ENCODE data around the gene OR11G2. TPM values are rescaled to one million over a fixed set of nuclear protein-coding genes. Genes with fewer than 3 reads are reported as not detected.

The OR11G2 gene
- total RNA-seq, 5 donors from 2014 or later (not counting 1 experiment from before 2014, with no cell fraction given): not detected

DNA sequence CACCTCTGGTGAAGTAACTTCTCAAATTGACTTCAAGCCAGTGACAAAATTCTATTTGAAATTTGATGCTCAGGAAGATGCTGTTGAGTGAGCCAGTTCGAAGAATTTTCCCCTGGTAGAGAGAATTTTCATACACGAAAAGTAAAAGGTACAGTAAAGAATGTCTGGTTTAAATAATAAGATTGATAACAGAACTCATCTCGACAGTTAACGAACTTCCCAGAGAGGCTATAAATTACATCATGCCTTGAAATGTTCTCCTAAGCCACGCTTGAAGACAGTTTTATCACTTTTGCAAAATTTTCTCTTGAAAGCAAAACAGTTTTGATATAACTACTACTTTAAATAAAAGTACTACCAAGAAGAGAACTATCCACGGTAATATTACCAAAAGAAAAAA lies 14.4 kb upstream of the OR11G2 start:
- H3K27ac Mint-ChIP-seq: no peak overlapping the region
- CTCF ChIA-PET: no interaction called here

DNA sequence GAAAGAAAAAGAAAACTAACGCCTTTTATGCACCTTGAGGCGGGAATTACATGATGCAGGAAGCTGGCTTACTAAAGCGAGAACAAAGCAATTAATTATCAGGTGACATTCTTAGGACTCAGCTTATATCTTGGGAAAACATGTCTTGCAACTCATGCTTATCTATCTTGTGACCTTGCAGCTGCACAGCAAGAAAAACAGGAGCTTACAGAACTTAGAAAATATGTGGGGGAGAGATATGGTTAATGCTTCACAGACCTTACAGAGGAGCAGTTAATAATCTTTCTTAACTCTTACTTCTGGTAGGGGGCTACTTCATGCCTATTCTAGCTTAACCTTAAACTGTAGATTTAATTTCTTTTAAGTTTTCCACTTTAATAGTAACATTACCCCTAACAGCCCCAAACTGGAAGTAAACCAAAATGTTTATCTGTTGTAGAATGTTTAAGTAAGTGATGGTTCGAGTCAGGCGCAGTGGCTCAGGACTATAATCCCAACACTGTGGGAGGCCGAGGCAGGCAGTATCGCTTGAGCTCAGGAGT lies 13.2 kb upstream of the OR11G2 start:
- Histone ChIP-seq H3K36me3 (ENCODE audit: control insufficient read depth in 2 of 2, extremely low read depth in 1 of 2, insufficient read depth in 1 of 2, low read length in 1 of 2) (no peaks in the 10 kb centered on the region), H3K27ac (ENCODE audit: low read length) (no peak overlapping the region), H3K27me3 (replicated peaks in 1 of 2; ENCODE audit: control insufficient read depth in 2 of 2, extremely low read depth in 1 of 2, insufficient read depth in 2 of 2, low read length in 1 of 2) (peaks cover 0 to 5% of the 10 kb centered on the region in 2 experiments), H3K4me3 (ENCODE audit: control insufficient read depth in 1 of 2, extremely low read depth in 1 of 2, low read length in 1 of 2) (no peak overlapping the region), H3K9me3 (no peaks in the 10 kb centered on the region), H3K4me1 (ENCODE audit: control insufficient read depth in 1 of 2, extremely low read depth in 1 of 2, insufficient read depth in 2 of 2, low read length in 2 of 2) (no peaks in the 10 kb centered on the region)
- Mint-ChIP-seq H3K36me3 (no peaks in the 10 kb centered on the region), H3K27ac (no peak overlapping the region), H3K4me3 (no peak overlapping the region), H3K27me3 (peaks cover 5 to 14% of the 10 kb centered on the region in 2 donors), H3K4me1 (peaks cover 0 to 4% (median 0%) of the 10 kb centered on the region in 3 donors), H3K9me3 (no peaks in the 10 kb centered on the region)
- ChIA-PET POLR2A (no interaction called here), CTCF (no interaction called here)
- ATAC-seq (replicated peaks in 1 of 4) (no peak), DNase-seq (no peak)
- 62% methylated on average over 3 of the region's 7 CpGs for WGBS (ENCODE audit: insufficient coverage)

More for the DNA sequence above, 14.4 kb upstream of the OR11G2 start:
- no peak overlapping the region for H3K4me3 Mint-ChIP-seq
- no peaks in the 10 kb centered on the region for H3K36me3 Mint-ChIP-seq
- H3K9me3 Mint-ChIP-seq: no peaks in the 10 kb centered on the region
- Histone ChIP-seq H3K9me3 (no peaks in the 10 kb centered on the region), H3K27ac (ENCODE audit: low read length) (no peak overlapping the region), H3K4me3 (ENCODE audit: control insufficient read depth in 1 of 2, extremely low read depth in 1 of 2, low read length in 1 of 2) (no peak overlapping the region), H3K27me3 (replicated peaks in 1 of 2; ENCODE audit: control insufficient read depth in 2 of 2, extremely low read depth in 1 of 2, insufficient read depth in 2 of 2, low read length in 1 of 2) (peaks cover 0 to 5% of the 10 kb centered on the region in 2 experiments), H3K4me1 (ENCODE audit: control insufficient read depth in 1 of 2, extremely low read depth in 1 of 2, insufficient read depth in 2 of 2, low read length in 2 of 2) (no peaks in the 10 kb centered on the region), H3K36me3 (ENCODE audit: control insufficient read depth in 2 of 2, extremely low read depth in 1 of 2, insufficient read depth in 1 of 2, low read length in 1 of 2) (no peaks in the 10 kb centered on the region)
- no peak for ATAC-seq (replicated peaks in 1 of 4)
- no peak for DNase-seq
- H3K4me1 Mint-ChIP-seq: peaks cover 0 to 4% (median 0%) of the 10 kb centered on the region in 3 donors
- POLR2A ChIA-PET: no interaction called here
- no CpG with 5 or more reads among the region's 6 CpGs for WGBS (ENCODE audit: insufficient coverage)
- H3K27me3 Mint-ChIP-seq: peaks cover 5 to 9% of the 10 kb centered on the region in 2 donors

DNA sequence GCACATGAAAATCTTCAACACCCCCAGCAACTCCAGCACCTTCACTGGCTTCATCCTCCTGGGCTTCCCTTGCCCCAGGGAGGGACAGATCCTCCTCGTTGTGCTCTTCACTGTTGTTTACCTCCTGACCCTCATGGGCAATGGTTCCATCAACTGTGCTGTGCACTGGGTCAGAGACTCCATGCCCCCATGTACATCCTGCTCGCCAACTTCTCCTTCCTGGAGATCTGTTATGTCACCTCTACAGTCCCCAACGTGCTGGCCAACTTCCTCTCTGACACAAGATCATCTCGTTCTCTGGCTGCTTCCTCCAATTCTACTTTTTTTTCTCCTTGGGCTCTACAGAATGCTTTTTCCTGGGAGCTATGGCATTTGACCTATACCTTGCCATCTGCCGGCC lies 11.5 kb upstream of the OR11G2 start:
- Histone ChIP-seq H3K4me1 (ENCODE audit: control insufficient read depth in 1 of 2, extremely low read depth in 1 of 2, insufficient read depth in 2 of 2, low read length in 2 of 2) (no peaks in the 10 kb centered on the region), H3K4me3 (ENCODE audit: control insufficient read depth in 1 of 2, extremely low read depth in 1 of 2, low read length in 1 of 2) (no peak overlapping the region), H3K27me3 (replicated peaks in 1 of 2; ENCODE audit: control insufficient read depth in 2 of 2, extremely low read depth in 1 of 2, insufficient read depth in 2 of 2, low read length in 1 of 2) (peaks cover 0 to 5% of the 10 kb centered on the region in 2 experiments), H3K36me3 (ENCODE audit: control insufficient read depth in 2 of 2, extremely low read depth in 1 of 2, insufficient read depth in 1 of 2, low read length in 1 of 2) (no peaks in the 10 kb centered on the region), H3K27ac (ENCODE audit: low read length) (no peak overlapping the region), H3K9me3 (no peaks in the 10 kb centered on the region)
- WGBS (ENCODE audit: insufficient coverage): 21% methylated on average over 4 of the region's 5 CpGs
- H3K4me3 Mint-ChIP-seq: no peak overlapping the region
- H3K4me1 Mint-ChIP-seq: peaks cover 0 to 4% (median 0%) of the 10 kb centered on the region in 3 donors
- POLR2A ChIA-PET: no interaction called here
- H3K27me3 Mint-ChIP-seq: peaks cover 4 to 14% of the 10 kb centered on the region in 2 donors
- no peak overlapping the region for H3K27ac Mint-ChIP-seq
- H3K9me3 Mint-ChIP-seq: no peaks in the 10 kb centered on the region
- DNase-seq: no peak
- CTCF ChIA-PET: no interaction called here
- no peak for ATAC-seq (replicated peaks in 1 of 4)
- H3K36me3 Mint-ChIP-seq: no peaks in the 10 kb centered on the region

DNA sequence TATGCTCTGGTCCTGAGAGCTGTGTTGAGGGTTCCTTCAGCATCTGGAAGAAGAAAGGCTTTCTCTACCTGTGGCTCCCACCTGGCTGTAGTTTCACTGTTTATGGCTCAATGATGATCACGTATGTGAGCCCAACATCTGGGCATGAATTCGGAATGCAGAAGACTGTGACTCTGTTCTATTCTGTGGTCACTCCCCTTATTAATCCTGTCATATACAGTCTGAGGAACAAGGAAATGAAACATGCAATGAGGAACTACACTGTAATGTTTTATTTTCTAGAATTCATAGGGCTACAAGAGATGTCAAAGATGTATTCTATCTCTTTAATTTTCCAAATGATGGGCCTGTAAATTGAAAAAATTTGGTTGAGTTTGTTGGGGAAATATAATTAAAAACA lies 10.8 kb upstream of the OR11G2 start:
- no peaks in the 10 kb centered on the region for H3K36me3 Mint-ChIP-seq
- DNase-seq: no peak
- Histone ChIP-seq H3K36me3 (ENCODE audit: control insufficient read depth in 2 of 2, extremely low read depth in 1 of 2, insufficient read depth in 1 of 2, low read length in 1 of 2) (no peaks in the 10 kb centered on the region), H3K4me3 (ENCODE audit: control insufficient read depth in 1 of 2, extremely low read depth in 1 of 2, low read length in 1 of 2) (no peak overlapping the region), H3K9me3 (no peaks in the 10 kb centered on the region), H3K4me1 (ENCODE audit: control insufficient read depth in 1 of 2, extremely low read depth in 1 of 2, insufficient read depth in 2 of 2, low read length in 2 of 2) (no peaks in the 10 kb centered on the region), H3K27me3 (replicated peaks in 1 of 2; ENCODE audit: control insufficient read depth in 2 of 2, extremely low read depth in 1 of 2, insufficient read depth in 2 of 2, low read length in 1 of 2) (peaks cover 0 to 5% of the 10 kb centered on the region in 2 experiments), H3K27ac (ENCODE audit: low read length) (no peak overlapping the region)
- H3K9me3 Mint-ChIP-seq: no peaks in the 10 kb centered on the region
- no peak overlapping the region for H3K27ac Mint-ChIP-seq
- ChIA-PET POLR2A (no interaction called here), CTCF (no interaction called here)
- peaks cover 2 to 14% of the 10 kb centered on the region in 2 donors for H3K27me3 Mint-ChIP-seq
- no peak overlapping the region for H3K4me3 Mint-ChIP-seq
- no peak for ATAC-seq (replicated peaks in 1 of 4)
- peaks cover 0 to 4% (median 0%) of the 10 kb centered on the region in 3 donors for H3K4me1 Mint-ChIP-seq
- WGBS (ENCODE audit: insufficient coverage): no CpG with 5 or more reads among the region's 2 CpGs

DNA sequence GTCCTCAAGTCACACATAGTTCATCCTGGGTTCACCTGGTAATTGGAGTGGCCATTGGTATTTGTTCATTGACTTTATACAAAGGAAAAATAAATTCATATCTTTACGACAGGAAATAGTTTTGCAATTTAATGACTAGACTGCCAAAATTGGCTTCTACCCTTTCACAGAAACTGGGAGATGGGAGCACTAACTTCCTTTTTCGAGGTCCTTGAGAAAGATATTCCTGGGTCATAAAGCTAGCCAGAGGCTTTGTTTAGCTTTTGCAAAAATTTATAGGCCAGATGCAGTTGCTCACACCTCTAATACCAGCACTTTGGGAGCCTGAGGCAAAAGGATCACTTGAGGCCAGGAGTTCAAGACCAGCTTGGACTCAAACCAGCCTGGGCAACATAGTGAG lies 10.2 kb upstream of the OR11G2 start:
- Histone ChIP-seq H3K4me1 (ENCODE audit: control insufficient read depth in 1 of 2, extremely low read depth in 1 of 2, insufficient read depth in 2 of 2, low read length in 2 of 2) (no peaks in the 10 kb centered on the region), H3K4me3 (ENCODE audit: control insufficient read depth in 1 of 2, extremely low read depth in 1 of 2, low read length in 1 of 2) (no peak overlapping the region), H3K36me3 (ENCODE audit: control insufficient read depth in 2 of 2, extremely low read depth in 1 of 2, insufficient read depth in 1 of 2, low read length in 1 of 2) (no peaks in the 10 kb centered on the region), H3K27ac (ENCODE audit: low read length) (no peak overlapping the region), H3K9me3 (no peaks in the 10 kb centered on the region), H3K27me3 (replicated peaks in 1 of 2; ENCODE audit: control insufficient read depth in 2 of 2, extremely low read depth in 1 of 2, insufficient read depth in 2 of 2, low read length in 1 of 2) (peaks cover 0 to 5% of the 10 kb centered on the region in 2 experiments)
- Mint-ChIP-seq H3K4me1 (peaks cover 0 to 4% (median 0%) of the 10 kb centered on the region in 3 donors), H3K9me3 (no peaks in the 10 kb centered on the region), H3K27me3 (peaks cover 2 to 14% of the 10 kb centered on the region in 2 donors), H3K27ac (no peak overlapping the region), H3K36me3 (no peaks in the 10 kb centered on the region), H3K4me3 (no peak overlapping the region)
- POLR2A ChIA-PET: no interaction called here
- ATAC-seq (replicated peaks in 1 of 4) (no peak), DNase-seq (no peak)
- CTCF ChIA-PET: no interaction called here
- 100% methylated on average over 1 of the region's 2 CpGs for WGBS (ENCODE audit: insufficient coverage)

GRCh38 chr14:20184181-20184580 lies 6.5 kb upstream of the OR11G2 start:
- Mint-ChIP-seq H3K4me1 (peaks cover 0 to 4% (median 0%) of the 10 kb centered on the region in 3 donors), H3K27ac (no peak overlapping the region), H3K9me3 (no peaks in the 10 kb centered on the region), H3K27me3 (peaks cover 6 to 17% of the 10 kb centered on the region in 2 donors), H3K36me3 (no peaks in the 10 kb centered on the region), H3K4me3 (no peak overlapping the region)
- ATAC-seq (replicated peaks in 1 of 4): no peak
- WGBS (ENCODE audit: insufficient coverage): 63% methylated on average over 4 of the region's 5 CpGs
- Histone ChIP-seq H3K27me3 (replicated peaks in 1 of 2; ENCODE audit: control insufficient read depth in 2 of 2, extremely low read depth in 1 of 2, insufficient read depth in 2 of 2, low read length in 1 of 2) (no peaks in the 10 kb centered on the region), H3K36me3 (ENCODE audit: control insufficient read depth in 2 of 2, extremely low read depth in 1 of 2, insufficient read depth in 1 of 2, low read length in 1 of 2) (no peaks in the 10 kb centered on the region), H3K9me3 (no peaks in the 10 kb centered on the region), H3K4me3 (ENCODE audit: control insufficient read depth in 1 of 2, extremely low read depth in 1 of 2, low read length in 1 of 2) (no peak overlapping the region), H3K4me1 (ENCODE audit: control insufficient read depth in 1 of 2, extremely low read depth in 1 of 2, insufficient read depth in 2 of 2, low read length in 2 of 2) (no peaks in the 10 kb centered on the region), H3K27ac (ENCODE audit: low read length) (no peak overlapping the region)
- no peak for DNase-seq
- POLR2A ChIA-PET: no interaction called here
- CTCF ChIA-PET: interaction anchor here in 1 of 2 donors (0.6 kb wide), 1 partner anchor 25 kb away, joined by 3 read pairs; no protein-coding TSS in a partner anchor

GRCh38 chr14:20191396-20191795 lies 700 bp downstream of the OR11G2 start:
- no peaks in the 10 kb centered on the region for H3K4me1 Mint-ChIP-seq
- DNase-seq: no peak
- H3K36me3 Mint-ChIP-seq: no peaks in the 10 kb centered on the region
- no peak overlapping the region for H3K27ac Mint-ChIP-seq
- no peak for ATAC-seq (replicated peaks in 1 of 4)
- no peaks in the 10 kb centered on the region for H3K27me3 ChIP-seq (replicated peaks in 1 of 2; ENCODE audit: control insufficient read depth in 2 of 2, extremely low read depth in 1 of 2, insufficient read depth in 2 of 2, low read length in 1 of 2)
- no peak overlapping the region for H3K27ac ChIP-seq (ENCODE audit: low read length)
- no peaks in the 10 kb centered on the region for H3K9me3 ChIP-seq
- 100% methylated on average over 1 of the region's 3 CpGs for WGBS (ENCODE audit: insufficient coverage)
- CTCF ChIA-PET: no interaction called here
- H3K36me3 ChIP-seq (ENCODE audit: control insufficient read depth in 2 of 2, extremely low read depth in 1 of 2, insufficient read depth in 1 of 2, low read length in 1 of 2): no peaks in the 10 kb centered on the region
- peaks cover 10% of the 10 kb centered on the region in 2 donors for H3K27me3 Mint-ChIP-seq
- H3K4me3 Mint-ChIP-seq: no peak overlapping the region
- no peaks in the 10 kb centered on the region for H3K4me1 ChIP-seq (ENCODE audit: control insufficient read depth in 1 of 2, extremely low read depth in 1 of 2, insufficient read depth in 2 of 2, low read length in 2 of 2)
- POLR2A ChIA-PET: no interaction called here
- H3K9me3 Mint-ChIP-seq: no peaks in the 10 kb centered on the region
- no peak overlapping the region for H3K4me3 ChIP-seq (ENCODE audit: control insufficient read depth in 1 of 2, extremely low read depth in 1 of 2, low read length in 1 of 2)

All from T-cell (primary cell).